CD14-positive monocyte (primary cell): ENCODE data around the gene DCDC2B. TPM values are rescaled to one million over a fixed set of nuclear protein-coding genes. Genes with fewer than 3 reads are reported as not detected.
"Not testable (repeated sequence)": the region's sequence is repeated elsewhere in the genome, so short reads cannot be mapped to it uniquely, and the experiment has no call there.

Source experiments
- DNase-seq, 3 donors: peaks; one replicate each; pipeline ENCODE4 v3.0.0-alpha.2; 2011 to 2022
- H2AFZ ChIP-seq: 2 replicates; pipeline ENCODE4 v1.6.0; 2012; ENCODE audit warnings: mild to moderate bottlenecking, low read depth, low read length, inconsistent platforms; ENCODE audit not compliant: insufficient read depth, poor library complexity, severe bottlenecking
- H3K27ac ChIP-seq, 2 donors: 1 replicate in 1 of 2; 2 replicates in 1 of 2; pipeline ENCODE4 v1.5.1; 2012 to 2013; ENCODE audit warnings: low read length in 2 of 2, control low read depth in 1 of 2, inconsistent platforms in 1 of 2, low read depth in 1 of 2, mild to moderate bottlenecking in 1 of 2
- H3K27me3 ChIP-seq, 2 donors: one replicate each; pipeline versions ENCODE4 v1.6.0 to v1.6.1; 2011 to 2013; ENCODE audit warnings: low read length in 2 of 2; ENCODE audit not compliant: control insufficient read depth in 2 of 2, insufficient read depth in 2 of 2
- H3K36me3 ChIP-seq, 2 donors: replicated peaks in 1 of 2; 1 replicate in 1 of 2; 2 replicates in 1 of 2; pipeline versions ENCODE4 v1.5.1 to v1.6.1; 2012 to 2013; ENCODE audit warnings: low read length in 2 of 2, control low read depth in 1 of 2, inconsistent platforms in 1 of 2, mild to moderate bottlenecking in 1 of 2; ENCODE audit not compliant: insufficient read depth in 2 of 2, control insufficient read depth in 1 of 2
- H3K4me1 ChIP-seq, 2 donors: 1 replicate in 1 of 2; 2 replicates in 1 of 2; pipeline versions ENCODE4 v1.5.1 to v1.6.1; 2012 to 2013; ENCODE audit warnings: low read length in 2 of 2, control low read depth in 1 of 2, inconsistent platforms in 1 of 2, mild to moderate bottlenecking in 1 of 2, moderate library complexity in 1 of 2; ENCODE audit not compliant: insufficient read depth in 2 of 2, control insufficient read depth in 1 of 2
- H3K4me2 ChIP-seq: replicated peaks from 2 replicates; pipeline ENCODE3; 2012; ENCODE audit warnings: low read length, moderate library complexity, mild to moderate bottlenecking; ENCODE audit not compliant: poor library complexity, severe bottlenecking; ENCODE audit errors: extremely low read depth
- H3K4me3 ChIP-seq, 3 experiments: fragments of 200-600 bp in 1 of 3; sonication (generic) in 1 of 3; replicated peaks in 1 of 3; 1 replicate in 2 of 3; 2 replicates in 1 of 3; pipeline ENCODE4 v1.5.1; 2011 to 2013; ENCODE audit warnings: low read length in 3 of 3, mild to moderate bottlenecking in 3 of 3, control low read depth in 2 of 3, low read depth in 2 of 3, inconsistent platforms in 1 of 3, moderate library complexity in 1 of 3
- H3K79me2 ChIP-seq: 2 replicates; pipeline ENCODE4 v1.6.0; 2012; ENCODE audit warnings: mild to moderate bottlenecking, control low read depth, inconsistent platforms, low read length, moderate library complexity; ENCODE audit not compliant: insufficient read depth
- H3K9ac ChIP-seq: 2 replicates; pipeline ENCODE4 v1.6.0; 2017; ENCODE audit warnings: low read length, mild to moderate bottlenecking; ENCODE audit not compliant: insufficient read depth, poor library complexity, severe bottlenecking
- H3K9me3 ChIP-seq, 2 donors: replicated peaks in 1 of 2; 1 replicate in 1 of 2; 2 replicates in 1 of 2; pipeline versions ENCODE4 v1.5.1 to v1.6.1; 2012 to 2013; ENCODE audit warnings: low read length in 2 of 2, control low read depth in 1 of 2; ENCODE audit not compliant: control insufficient read depth in 1 of 2, insufficient read depth in 1 of 2
- H4K20me1 ChIP-seq: 2 replicates; pipeline ENCODE4 v1.6.0; 2012; ENCODE audit warnings: mild to moderate bottlenecking, low read length, control low read depth, moderate library complexity; ENCODE audit not compliant: insufficient read depth
- H3K27ac Mint-ChIP-seq, 7 donors: one replicate each; pipeline ENCODE4 v1.8.0; 2020; ENCODE audit warnings: mild to moderate bottlenecking in 7 of 7, mixed read lengths in 7 of 7, moderate library complexity in 6 of 7, inconsistent platforms in 2 of 7
- H3K27me3 Mint-ChIP-seq, 3 donors: one replicate each; pipeline ENCODE4 v1.8.0; 2021 to 2022; ENCODE audit warnings: low read depth in 3 of 3, mild to moderate bottlenecking in 3 of 3, mixed read lengths in 3 of 3, moderate library complexity in 3 of 3, inconsistent platforms in 1 of 3
- H3K36me3 Mint-ChIP-seq, 2 donors: one replicate each; pipeline ENCODE4 v1.8.0; 2020; ENCODE audit warnings: mixed read lengths in 2 of 2, inconsistent platforms in 1 of 2, mild to moderate bottlenecking in 1 of 2
- H3K4me1 Mint-ChIP-seq: one replicate; pipeline ENCODE4 v1.8.0; 2020; ENCODE audit warnings: mild to moderate bottlenecking, mixed read lengths
- H3K4me3 Mint-ChIP-seq, 2 donors: one replicate each; pipeline ENCODE4 v1.8.0; 2020; ENCODE audit warnings: mild to moderate bottlenecking in 2 of 2, mixed read lengths in 2 of 2, moderate library complexity in 1 of 2
- H3K9me3 Mint-ChIP-seq, 7 donors: one replicate each; pipeline ENCODE4 v1.8.0; 2020 to 2022; ENCODE audit warnings: mixed read lengths in 7 of 7, mild to moderate bottlenecking in 6 of 7, moderate library complexity in 6 of 7, inconsistent platforms in 2 of 7
- WGBS: methylation state at CpG from one replicate; pipeline ENCODE4 v1.1.5; 2013; ENCODE audit warnings: missing lambda C conversion rate; ENCODE audit not compliant: insufficient coverage; 5-methylcytosine and 5-hydroxymethylcytosine counted together
- intact Hi-C, 2 donors: fragments of 100-400 bp; cut with micrococcal nuclease; formaldehyde crosslinking; loops; one replicate each; pipeline versions ENCODE4 v1.15.0 to v1.15.1; 2023
- polyA plus RNA-seq, 3 donors: library from polyadenylated mRNA; depleted of rRNA in 1 of 3; unstranded in 2 of 3; stranded (reverse) in 1 of 3; fragments of 300-500 nt in 2 of 3; fragments of >200 nt in 1 of 3; fragmentation: Illumina TruSeq in 2 of 3; gene quantifications; 1 replicate in 2 of 3; 2 replicates in 1 of 3; pipeline ENCODE4 v1.2.3, GENCODE V29; 2012 to 2021
- TF ChIP-seq, protein P1 (sequence below): fragments of 200-600 bp; IDR thresholded peaks from one replicate; pipeline ENCODE4 v1.8.0; 2022; ENCODE audit warnings: antibody characterized with exemption, mild to moderate bottlenecking

The DCDC2B gene
- polyA plus RNA-seq, 3 donors, result not detected

DNA sequence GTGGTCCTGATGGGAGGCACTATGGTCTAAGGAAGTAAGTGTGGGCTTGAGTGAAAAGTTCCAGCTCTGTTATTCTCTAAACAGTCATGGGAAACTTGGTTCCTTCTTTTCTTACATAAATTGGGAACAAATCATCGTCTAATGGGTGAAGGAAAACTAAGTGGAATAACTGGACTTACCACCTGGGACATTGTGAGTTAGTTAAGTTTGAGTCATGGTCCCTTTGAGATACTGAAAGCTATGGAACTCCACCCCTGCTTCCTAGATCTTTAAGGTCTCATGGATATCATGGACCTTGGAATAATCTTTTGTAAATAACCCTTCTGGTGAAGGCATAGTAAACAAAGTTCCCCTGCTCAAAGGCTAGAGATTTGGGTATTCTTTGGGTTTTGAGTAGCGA is 45.5 kb upstream of the DCDC2B start:
- Histone ChIP-seq H3K27ac (no peak overlapping the region), H3K27me3 (no peaks in the 10 kb centered on the region), H3K4me1 (no peaks in the 10 kb centered on the region), H3K79me2 (no peaks in the 10 kb centered on the region), H3K9me3 (no peaks in the 10 kb centered on the region), H4K20me1 (no peaks in the 10 kb centered on the region), H3K36me3 (peaks cover 83 to 95% of the 10 kb centered on the region in 2 donors), H3K9ac (no peak overlapping the region), H2AFZ (no peak overlapping the region), H3K4me3 (no peak overlapping the region), H3K4me2 (no peak overlapping the region)
- Mint-ChIP-seq H3K27me3 (no peaks in the 10 kb centered on the region), H3K9me3 (no peaks in the 10 kb centered on the region), H3K36me3 (peaks cover 77 to 99% of the 10 kb centered on the region in 2 donors), H3K4me1 (no peaks in the 10 kb centered on the region), H3K27ac (no peak overlapping the region), H3K4me3 (no peak overlapping the region)
- WGBS, result no CpG with 5 or more reads among the region's 2 CpGs
- TF ChIP-seq, protein P1, sequence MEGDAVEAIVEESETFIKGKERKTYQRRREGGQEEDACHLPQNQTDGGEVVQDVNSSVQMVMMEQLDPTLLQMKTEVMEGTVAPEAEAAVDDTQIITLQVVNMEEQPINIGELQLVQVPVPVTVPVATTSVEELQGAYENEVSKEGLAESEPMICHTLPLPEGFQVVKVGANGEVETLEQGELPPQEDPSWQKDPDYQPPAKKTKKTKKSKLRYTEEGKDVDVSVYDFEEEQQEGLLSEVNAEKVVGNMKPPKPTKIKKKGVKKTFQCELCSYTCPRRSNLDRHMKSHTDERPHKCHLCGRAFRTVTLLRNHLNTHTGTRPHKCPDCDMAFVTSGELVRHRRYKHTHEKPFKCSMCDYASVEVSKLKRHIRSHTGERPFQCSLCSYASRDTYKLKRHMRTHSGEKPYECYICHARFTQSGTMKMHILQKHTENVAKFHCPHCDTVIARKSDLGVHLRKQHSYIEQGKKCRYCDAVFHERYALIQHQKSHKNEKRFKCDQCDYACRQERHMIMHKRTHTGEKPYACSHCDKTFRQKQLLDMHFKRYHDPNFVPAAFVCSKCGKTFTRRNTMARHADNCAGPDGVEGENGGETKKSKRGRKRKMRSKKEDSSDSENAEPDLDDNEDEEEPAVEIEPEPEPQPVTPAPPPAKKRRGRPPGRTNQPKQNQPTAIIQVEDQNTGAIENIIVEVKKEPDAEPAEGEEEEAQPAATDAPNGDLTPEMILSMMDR, result no peak
- DNase-seq, result no peak
- intact Hi-C loops, result no loop called here

DNA sequence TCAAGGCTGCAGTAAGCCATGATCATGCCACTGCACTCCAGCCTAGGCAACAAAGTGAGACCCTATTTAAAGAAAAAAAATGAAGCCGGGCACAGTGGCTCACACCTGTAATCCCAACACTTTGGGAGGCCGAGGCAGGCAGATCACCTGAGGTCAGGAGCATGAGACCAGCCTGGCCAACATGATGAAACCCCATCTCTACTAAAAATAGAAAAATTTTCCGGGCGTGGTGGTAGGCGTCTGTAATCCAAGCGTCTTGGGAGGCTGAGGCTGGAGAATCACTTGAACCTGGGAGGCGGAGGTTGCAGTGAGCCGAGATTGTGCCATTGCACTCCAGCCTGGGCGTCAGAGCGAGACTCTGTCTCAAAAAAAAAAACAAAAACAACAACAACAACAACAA is 43.3 kb upstream of the DCDC2B start:
- 98% methylated on average over 6 of the region's 10 CpGs for WGBS
- H3K27ac ChIP-seq, intact Hi-C loops, H3K27ac Mint-ChIP-seq, H3K4me3 Mint-ChIP-seq, H3K4me1 ChIP-seq, H2AFZ ChIP-seq, H3K9me3 Mint-ChIP-seq, DNase-seq, H3K27me3 ChIP-seq, H3K79me2 ChIP-seq, H3K9ac ChIP-seq, H4K20me1 ChIP-seq, H3K9me3 ChIP-seq, H3K27me3 Mint-ChIP-seq, H3K4me3 ChIP-seq, H3K4me1 Mint-ChIP-seq, H3K4me2 ChIP-seq: not testable (repeated sequence)
- peaks cover 83 to 92% of the 10 kb centered on the region in 2 donors for H3K36me3 ChIP-seq
- H3K36me3 Mint-ChIP-seq, result peaks cover 72 to 98% of the 10 kb centered on the region in 2 donors
